ENCODE measurements around the gene TENM4. TPM values are rescaled to one million over a fixed set of nuclear protein-coding genes. Genes with fewer than 3 reads are reported as not detected.

The TENM4 gene
- total and polyA plus RNA-seq, 10 of the 15 experiments (the other 5 are each of a cell fraction or from before 2014, with no cell fraction given): 0.03 to 0.12 (median 0.06) TPM; not detected in 7

DNA sequence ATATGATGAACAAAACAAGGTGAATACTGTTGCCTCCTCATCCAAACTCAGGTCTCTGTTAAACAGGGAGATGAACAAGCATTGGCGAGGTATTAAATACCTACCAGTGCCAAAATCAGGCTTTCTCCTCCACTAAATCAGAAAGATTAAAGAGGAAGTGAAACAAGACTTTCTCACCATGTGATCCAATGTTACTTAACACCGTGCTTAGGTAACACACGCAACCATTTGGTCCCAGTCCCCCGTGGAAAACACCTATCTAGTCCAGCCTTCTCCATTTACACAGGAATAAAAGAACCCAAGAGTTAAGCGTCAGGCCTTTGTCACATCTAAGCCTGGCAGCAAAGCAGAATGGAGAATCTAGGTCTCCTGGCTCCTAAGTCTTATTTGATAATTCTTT, 34.5 kb downstream of the TENM4 start (continued):
- TF ChIP-seq, protein P1, sequence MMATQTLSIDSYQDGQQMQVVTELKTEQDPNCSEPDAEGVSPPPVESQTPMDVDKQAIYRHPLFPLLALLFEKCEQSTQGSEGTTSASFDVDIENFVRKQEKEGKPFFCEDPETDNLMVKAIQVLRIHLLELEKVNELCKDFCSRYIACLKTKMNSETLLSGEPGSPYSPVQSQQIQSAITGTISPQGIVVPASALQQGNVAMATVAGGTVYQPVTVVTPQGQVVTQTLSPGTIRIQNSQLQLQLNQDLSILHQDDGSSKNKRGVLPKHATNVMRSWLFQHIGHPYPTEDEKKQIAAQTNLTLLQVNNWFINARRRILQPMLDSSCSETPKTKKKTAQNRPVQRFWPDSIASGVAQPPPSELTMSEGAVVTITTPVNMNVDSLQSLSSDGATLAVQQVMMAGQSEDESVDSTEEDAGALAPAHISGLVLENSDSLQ (IDR thresholded peaks at IDR 0.05): no peak
- TF ChIP-seq ZBED1 (IDR thresholded peaks at IDR 0.05; ENCODE audit: borderline replicate concordance) (no peak), NRF1 (conservative IDR thresholded peaks at IDR 0.05; ENCODE audit: low read depth, low read length) (no peak), RFX5 (IDR thresholded peaks at IDR 0.05; ENCODE audit: low read depth, low read length) (no peak), ZNF622 (IDR thresholded peaks at IDR 0.05) (no peak), RAD51 (IDR thresholded peaks at IDR 0.05) (peak; percentile 86), BHLHE40 (IDR thresholded peaks at IDR 0.05; ENCODE audit: borderline replicate concordance in 1 of 2, low read depth in 2 of 2, low read length in 1 of 2) (peak; percentile 45 to 47; a peak in 2 of 4 replicates), HDAC2 (IDR thresholded peaks at IDR 0.05) (no peak), ZNF384 (IDR thresholded peaks at IDR 0.05; ENCODE audit: borderline replicate concordance, low read depth, low read length) (no peak), IRF4 (IDR thresholded peaks at IDR 0.05; ENCODE audit: low read depth, low read length) (peak; percentile 81; the same call in 1 of the 2 replicates), SP1 (IDR thresholded peaks at IDR 0.05; ENCODE audit: low read depth, low read length) (no peak), STAT3 (IDR thresholded peaks at IDR 0.05; ENCODE audit: low read depth, low read length) (no peak), CBX3 (IDR thresholded peaks at IDR 0.05; ENCODE audit: borderline replicate concordance, low read depth) (no peak), ZNF274 (IDR thresholded peaks at IDR 0.05; ENCODE audit: insufficient read depth, insufficient read length) (no peak), MTA2 (IDR thresholded peaks at IDR 0.05; ENCODE audit: low read depth) (peak; percentile 84), RAD21 (IDR thresholded peaks at IDR 0.05; ENCODE audit: insufficient read depth, low read depth, low read length) (no peak), BMI1 (IDR thresholded peaks at IDR 0.05; ENCODE audit: borderline replicate concordance) (peak; percentile 71; the same call in 1 of the 2 replicates), HCFC1 (IDR thresholded peaks at IDR 0.05; ENCODE audit: low read length) (no peak), NFIC (IDR thresholded peaks at IDR 0.05; ENCODE audit: low read depth, low read length) (peak; percentile 61)
- TF ChIP-seq, protein P2, sequence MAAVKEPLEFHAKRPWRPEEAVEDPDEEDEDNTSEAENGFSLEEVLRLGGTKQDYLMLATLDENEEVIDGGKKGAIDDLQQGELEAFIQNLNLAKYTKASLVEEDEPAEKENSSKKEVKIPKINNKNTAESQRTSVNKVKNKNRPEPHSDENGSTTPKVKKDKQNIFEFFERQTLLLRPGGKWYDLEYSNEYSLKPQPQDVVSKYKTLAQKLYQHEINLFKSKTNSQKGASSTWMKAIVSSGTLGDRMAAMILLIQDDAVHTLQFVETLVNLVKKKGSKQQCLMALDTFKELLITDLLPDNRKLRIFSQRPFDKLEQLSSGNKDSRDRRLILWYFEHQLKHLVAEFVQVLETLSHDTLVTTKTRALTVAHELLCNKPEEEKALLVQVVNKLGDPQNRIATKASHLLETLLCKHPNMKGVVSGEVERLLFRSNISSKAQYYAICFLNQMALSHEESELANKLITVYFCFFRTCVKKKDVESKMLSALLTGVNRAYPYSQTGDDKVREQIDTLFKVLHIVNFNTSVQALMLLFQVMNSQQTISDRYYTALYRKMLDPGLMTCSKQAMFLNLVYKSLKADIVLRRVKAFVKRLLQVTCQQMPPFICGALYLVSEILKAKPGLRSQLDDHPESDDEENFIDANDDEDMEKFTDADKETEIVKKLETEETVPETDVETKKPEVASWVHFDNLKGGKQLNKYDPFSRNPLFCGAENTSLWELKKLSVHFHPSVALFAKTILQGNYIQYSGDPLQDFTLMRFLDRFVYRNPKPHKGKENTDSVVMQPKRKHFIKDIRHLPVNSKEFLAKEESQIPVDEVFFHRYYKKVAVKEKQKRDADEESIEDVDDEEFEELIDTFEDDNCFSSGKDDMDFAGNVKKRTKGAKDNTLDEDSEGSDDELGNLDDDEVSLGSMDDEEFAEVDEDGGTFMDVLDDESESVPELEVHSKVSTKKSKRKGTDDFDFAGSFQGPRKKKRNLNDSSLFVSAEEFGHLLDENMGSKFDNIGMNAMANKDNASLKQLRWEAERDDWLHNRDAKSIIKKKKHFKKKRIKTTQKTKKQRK (IDR thresholded peaks at IDR 0.05; ENCODE audit: low read depth, low read length): no peak
- TF ChIP-seq, protein P3, sequence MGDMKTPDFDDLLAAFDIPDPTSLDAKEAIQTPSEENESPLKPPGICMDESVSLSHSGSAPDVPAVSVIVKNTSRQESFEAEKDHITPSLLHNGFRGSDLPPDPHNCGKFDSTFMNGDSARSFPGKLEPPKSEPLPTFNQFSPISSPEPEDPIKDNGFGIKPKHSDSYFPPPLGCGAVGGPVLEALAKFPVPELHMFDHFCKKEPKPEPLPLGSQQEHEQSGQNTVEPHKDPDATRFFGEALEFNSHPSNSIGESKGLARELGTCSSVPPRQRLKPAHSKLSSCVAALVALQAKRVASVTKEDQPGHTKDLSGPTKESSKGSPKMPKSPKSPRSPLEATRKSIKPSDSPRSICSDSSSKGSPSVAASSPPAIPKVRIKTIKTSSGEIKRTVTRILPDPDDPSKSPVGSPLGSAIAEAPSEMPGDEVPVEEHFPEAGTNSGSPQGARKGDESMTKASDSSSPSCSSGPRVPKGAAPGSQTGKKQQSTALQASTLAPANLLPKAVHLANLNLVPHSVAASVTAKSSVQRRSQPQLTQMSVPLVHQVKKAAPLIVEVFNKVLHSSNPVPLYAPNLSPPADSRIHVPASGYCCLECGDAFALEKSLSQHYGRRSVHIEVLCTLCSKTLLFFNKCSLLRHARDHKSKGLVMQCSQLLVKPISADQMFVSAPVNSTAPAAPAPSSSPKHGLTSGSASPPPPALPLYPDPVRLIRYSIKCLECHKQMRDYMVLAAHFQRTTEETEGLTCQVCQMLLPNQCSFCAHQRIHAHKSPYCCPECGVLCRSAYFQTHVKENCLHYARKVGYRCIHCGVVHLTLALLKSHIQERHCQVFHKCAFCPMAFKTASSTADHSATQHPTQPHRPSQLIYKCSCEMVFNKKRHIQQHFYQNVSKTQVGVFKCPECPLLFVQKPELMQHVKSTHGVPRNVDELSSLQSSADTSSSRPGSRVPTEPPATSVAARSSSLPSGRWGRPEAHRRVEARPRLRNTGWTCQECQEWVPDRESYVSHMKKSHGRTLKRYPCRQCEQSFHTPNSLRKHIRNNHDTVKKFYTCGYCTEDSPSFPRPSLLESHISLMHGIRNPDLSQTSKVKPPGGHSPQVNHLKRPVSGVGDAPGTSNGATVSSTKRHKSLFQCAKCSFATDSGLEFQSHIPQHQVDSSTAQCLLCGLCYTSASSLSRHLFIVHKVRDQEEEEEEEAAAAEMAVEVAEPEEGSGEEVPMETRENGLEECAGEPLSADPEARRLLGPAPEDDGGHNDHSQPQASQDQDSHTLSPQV (IDR thresholded peaks at IDR 0.05): no peak
- TF ChIP-seq, protein P4, sequence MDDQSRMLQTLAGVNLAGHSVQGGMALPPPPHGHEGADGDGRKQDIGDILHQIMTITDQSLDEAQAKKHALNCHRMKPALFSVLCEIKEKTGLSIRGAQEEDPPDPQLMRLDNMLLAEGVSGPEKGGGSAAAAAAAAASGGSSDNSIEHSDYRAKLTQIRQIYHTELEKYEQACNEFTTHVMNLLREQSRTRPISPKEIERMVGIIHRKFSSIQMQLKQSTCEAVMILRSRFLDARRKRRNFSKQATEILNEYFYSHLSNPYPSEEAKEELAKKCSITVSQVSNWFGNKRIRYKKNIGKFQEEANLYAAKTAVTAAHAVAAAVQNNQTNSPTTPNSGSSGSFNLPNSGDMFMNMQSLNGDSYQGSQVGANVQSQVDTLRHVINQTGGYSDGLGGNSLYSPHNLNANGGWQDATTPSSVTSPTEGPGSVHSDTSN (IDR thresholded peaks at IDR 0.05; ENCODE audit: insufficient replicate concordance, low read depth, low read length): no peak
